Loucy (cell line): ENCODE results near the gene IL18BP.

Experiments used
- EZH2phosphoT487 ChIP-seq: fragments of 200-600 bp; IDR thresholded peaks from 2 replicates; pipeline ENCODE4 v1.6.1; 2018; ENCODE audit warnings: antibody characterized with exemption, mild to moderate bottlenecking, moderate library complexity, borderline replicate concordance
- TF ChIP-seq, protein P1 (sequence below): fragments of 200-600 bp; sonication (generic); conservative IDR thresholded peaks from 2 replicates; pipeline ENCODE4 v1.5.1; 2014; ENCODE audit warnings: mild to moderate bottlenecking, antibody characterized with exemption, low read length

GRCh38 chr11:71955898-71956456, 42.7 kb upstream of the IL18BP start:
- TF ChIP-seq, protein P1, sequence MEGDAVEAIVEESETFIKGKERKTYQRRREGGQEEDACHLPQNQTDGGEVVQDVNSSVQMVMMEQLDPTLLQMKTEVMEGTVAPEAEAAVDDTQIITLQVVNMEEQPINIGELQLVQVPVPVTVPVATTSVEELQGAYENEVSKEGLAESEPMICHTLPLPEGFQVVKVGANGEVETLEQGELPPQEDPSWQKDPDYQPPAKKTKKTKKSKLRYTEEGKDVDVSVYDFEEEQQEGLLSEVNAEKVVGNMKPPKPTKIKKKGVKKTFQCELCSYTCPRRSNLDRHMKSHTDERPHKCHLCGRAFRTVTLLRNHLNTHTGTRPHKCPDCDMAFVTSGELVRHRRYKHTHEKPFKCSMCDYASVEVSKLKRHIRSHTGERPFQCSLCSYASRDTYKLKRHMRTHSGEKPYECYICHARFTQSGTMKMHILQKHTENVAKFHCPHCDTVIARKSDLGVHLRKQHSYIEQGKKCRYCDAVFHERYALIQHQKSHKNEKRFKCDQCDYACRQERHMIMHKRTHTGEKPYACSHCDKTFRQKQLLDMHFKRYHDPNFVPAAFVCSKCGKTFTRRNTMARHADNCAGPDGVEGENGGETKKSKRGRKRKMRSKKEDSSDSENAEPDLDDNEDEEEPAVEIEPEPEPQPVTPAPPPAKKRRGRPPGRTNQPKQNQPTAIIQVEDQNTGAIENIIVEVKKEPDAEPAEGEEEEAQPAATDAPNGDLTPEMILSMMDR: no peak
- TF ChIP-seq EZH2phosphoT487: no peak
